SU-DHL-6 (cell line): ENCODE measurements around the gene CHST10.

Source experiments
- H2AFZ ChIP-seq: fragments of 200-600 bp; sonication (generic); 2 replicates; pipeline ENCODE4 v1.6.1; 2014; ENCODE audit warnings: low read depth, mild to moderate bottlenecking, moderate library complexity, mixed read lengths, antibody characterized with exemption, low read length; ENCODE audit not compliant: severe bottlenecking
- H3F3A ChIP-seq: fragments of 200-600 bp; shearing (Covaris generic); 2 replicates; pipeline ENCODE4 v1.6.0; 2016; ENCODE audit warnings: antibody characterized with exemption, mild to moderate bottlenecking; ENCODE audit not compliant: insufficient read depth
- H3K27ac ChIP-seq: fragments of 200-600 bp; sonication (generic); 2 replicates; pipeline ENCODE4 v1.5.1; 2016; ENCODE audit warnings: low read depth, mild to moderate bottlenecking, low read length, moderate library complexity, mixed read lengths
- H3K27me3 ChIP-seq: fragments of 200-600 bp; sonication (generic), shearing (Covaris generic); 2 replicates; pipeline ENCODE4 v1.6.0; 2014; ENCODE audit warnings: mild to moderate bottlenecking, low read length
- H3K36me3 ChIP-seq: fragments of 200-600 bp; sonication (generic); 2 replicates; pipeline ENCODE4 v1.6.1; 2014; ENCODE audit warnings: mild to moderate bottlenecking, low read length, mixed read lengths
- H3K4me2 ChIP-seq: fragments of 300-600, 200-600 bp; shearing (Covaris generic), sonication (generic); 2 replicates; pipeline ENCODE4 v1.6.0; 2014; ENCODE audit warnings: low read length, low read depth, mild to moderate bottlenecking; ENCODE audit not compliant: poor library complexity, severe bottlenecking
- H3K4me3 ChIP-seq: fragments of 200-600 bp; sonication (generic); 2 replicates; pipeline ENCODE4 v1.5.1; 2014; ENCODE audit warnings: antibody characterized with exemption, low read length, mild to moderate bottlenecking, mixed read lengths; ENCODE audit not compliant: insufficient read depth, poor library complexity, severe bottlenecking
- H3K79me2 ChIP-seq: fragments of 200-600 bp; sonication (generic); 2 replicates; pipeline ENCODE4 v1.6.1; 2014; ENCODE audit warnings: mild to moderate bottlenecking, low read length, moderate library complexity; ENCODE audit not compliant: insufficient read depth
- H3K9ac ChIP-seq: fragments of 200-600 bp; sonication (generic); 2 replicates; pipeline ENCODE4 v1.7.0; 2014; ENCODE audit warnings: mild to moderate bottlenecking, low read length
- H3K9me2 ChIP-seq: fragments of 200-600 bp; sonication (generic); replicated peaks from 2 replicates; pipeline ENCODE4 v1.6.1; 2014; ENCODE audit warnings: low read length; ENCODE audit not compliant: insufficient read depth
- H3K9me3 ChIP-seq: fragments of 200-600 bp; sonication (generic); 2 replicates; pipeline ENCODE4 v1.6.1; 2014; ENCODE audit warnings: low read length, mixed read lengths; ENCODE audit not compliant: insufficient read depth
- H4K20me1 ChIP-seq: fragments of 200-600 bp; sonication (generic); 2 replicates; pipeline ENCODE4 v1.6.1; 2014; ENCODE audit warnings: low read depth, mild to moderate bottlenecking, antibody characterized with exemption, low read length, moderate library complexity, mixed read lengths
- CTCF ChIP-seq: fragments of 200-600 bp; sonication (generic); IDR thresholded peaks from one replicate; pipeline ENCODE4 v1.5.1; 2017; ENCODE audit warnings: antibody characterized with exemption, mild to moderate bottlenecking, low read length, moderate library complexity; ENCODE audit not compliant: insufficient read depth, poor library complexity, severe bottlenecking
- EZH2phosphoT487 ChIP-seq: fragments of 200-600 bp; sonication (generic), shearing (Covaris generic); conservative IDR thresholded peaks from 2 replicates; pipeline ENCODE4 v1.6.1; 2018; ENCODE audit warnings: mild to moderate bottlenecking, antibody characterized with exemption, low read length, moderate library complexity, mixed read lengths

CHST10 gene

GRCh38 chr2:100425107-100425506, 7.6 kb upstream of the CHST10 start:
- H3K9me3 ChIP-seq = no peaks in the 10 kb centered on the region

GRCh38 chr2:100424277-100424875, 6.9 kb upstream of the CHST10 start:
- no peak overlapping the region for H3K4me3 ChIP-seq
- no peaks in the 10 kb centered on the region for H4K20me1 ChIP-seq
- H3K27ac ChIP-seq = no peak overlapping the region

More at GRCh38 chr2:100425107-100425506, 7.6 kb upstream of the CHST10 start:
- no peaks in the 10 kb centered on the region for H3F3A ChIP-seq
- TF ChIP-seq CTCF (no peak), EZH2phosphoT487 (no peak)
- H2AFZ ChIP-seq = no peak overlapping the region
- no peaks in the 10 kb centered on the region for H3K27me3 ChIP-seq
- H3K9me2 ChIP-seq = no peaks in the 10 kb centered on the region
- no peak overlapping the region for H3K4me3 ChIP-seq
- no peak overlapping the region for H3K9ac ChIP-seq
- no peaks in the 10 kb centered on the region for H3K79me2 ChIP-seq
- H3K4me2 ChIP-seq = no peak overlapping the region
- no peaks in the 10 kb centered on the region for H4K20me1 ChIP-seq
- no peaks in the 10 kb centered on the region for H3K36me3 ChIP-seq
- H3K27ac ChIP-seq = no peak overlapping the region

GRCh38 chr2:100423631-100424030, 6.2 kb upstream of the CHST10 start:
- Histone ChIP-seq H3K36me3 (no peaks in the 10 kb centered on the region), H3K79me2 (no peaks in the 10 kb centered on the region), H3K9me3 (no peaks in the 10 kb centered on the region), H3K4me2 (no peak overlapping the region), H4K20me1 (no peaks in the 10 kb centered on the region), H3K27ac (no peak overlapping the region), H2AFZ (no peak overlapping the region), H3K4me3 (no peak overlapping the region), H3K9ac (no peak overlapping the region), H3K27me3 (no peaks in the 10 kb centered on the region), H3F3A (no peaks in the 10 kb centered on the region), H3K9me2 (no peaks in the 10 kb centered on the region)
- TF ChIP-seq CTCF = no peak
- TF ChIP-seq EZH2phosphoT487 = no peak

More at GRCh38 chr2:100424277-100424875, 6.9 kb upstream of the CHST10 start:
- TF ChIP-seq CTCF (no peak), EZH2phosphoT487 (no peak)
- H3K9me2 ChIP-seq = no peaks in the 10 kb centered on the region
- no peaks in the 10 kb centered on the region for H3K79me2 ChIP-seq
- no peak overlapping the region for H3K9ac ChIP-seq
- H2AFZ ChIP-seq = no peak overlapping the region
- no peaks in the 10 kb centered on the region for H3K9me3 ChIP-seq
- no peaks in the 10 kb centered on the region for H3F3A ChIP-seq
- no peak overlapping the region for H3K4me2 ChIP-seq
- no peaks in the 10 kb centered on the region for H3K27me3 ChIP-seq
- no peaks in the 10 kb centered on the region for H3K36me3 ChIP-seq
